A673 (cell line): ENCODE data around the gene MAPK8IP3. TPM values are rescaled to one million over a fixed set of nuclear protein-coding genes. Genes with fewer than 3 reads are reported as not detected.
A peak's percentile ranks its signal among the peaks of the same experiment; 100 is the strongest.

Source experiments
- BruUV-seq: library from RNA; stranded (reverse); fragments of 400-500 nt; replicated peaks from 2 replicates; lab custom pipeline; 2021; lab: Mats Ljungman, UMichigan
- CTCF ChIA-PET: fragments of 300-600 bp; sonication (Branson Sonifier 250); formaldehyde crosslinking; loops from one replicate; lab custom pipeline; 2022; ENCODE audit warnings: antibody characterized with exemption; lab: Charles Lee
- POLR2A ChIA-PET: fragments of 300-600 bp; sonication (Branson Sonifier 250); formaldehyde crosslinking; loops from one replicate; lab custom pipeline; 2022; ENCODE audit warnings: antibody characterized with exemption; ENCODE audit not compliant: low non-redundant PET; lab: Charles Lee
- DNase-seq: peaks from one replicate; pipeline ENCODE4 v3.0.0-alpha.2; 2015; ENCODE audit warnings: low spot score
- H3K27ac ChIP-seq: fragments of 200-600 bp; sonication (generic); 2 replicates; pipeline ENCODE4 v1.5.1; 2016; ENCODE audit warnings: mixed run types, low read depth, mild to moderate bottlenecking, mixed read lengths, antibody characterized with exemption, low read length; ENCODE audit not compliant: poor library complexity, severe bottlenecking
- H3K27me3 ChIP-seq: fragments of 200-600 bp; sonication (generic); replicated peaks from 2 replicates; pipeline ENCODE4 v1.6.1; 2017; ENCODE audit warnings: mixed run types, low read depth, mild to moderate bottlenecking, mixed read lengths, antibody characterized with exemption, low read length; ENCODE audit not compliant: insufficient read depth, poor library complexity
- H3K36me3 ChIP-seq: fragments of 200-600 bp; sonication (generic); 2 replicates; pipeline ENCODE4 v1.6.1; 2016; ENCODE audit warnings: mixed run types, mild to moderate bottlenecking, mixed read lengths, antibody characterized with exemption, low read length; ENCODE audit not compliant: insufficient read depth, poor library complexity, severe bottlenecking
- H3K4me1 ChIP-seq: fragments of 200-600 bp; sonication (generic); 2 replicates; pipeline ENCODE4 v1.6.1; 2017; ENCODE audit warnings: mixed run types, mild to moderate bottlenecking, mixed read lengths, antibody characterized with exemption, low read length; ENCODE audit not compliant: insufficient read depth, poor library complexity, severe bottlenecking
- H3K4me3 ChIP-seq: fragments of 200-600 bp; sonication (generic); 2 replicates; pipeline ENCODE4 v1.5.1; 2016; ENCODE audit warnings: low read depth, mixed run types, mild to moderate bottlenecking, mixed read lengths, low read length; ENCODE audit not compliant: poor library complexity, severe bottlenecking
- H3K9me3 ChIP-seq: fragments of 200-600 bp; sonication (generic); 2 replicates; pipeline ENCODE4 v1.6.1; 2016; ENCODE audit warnings: mixed run types, low read depth, mild to moderate bottlenecking, mixed read lengths, antibody characterized with exemption, low read length; ENCODE audit not compliant: poor library complexity, severe bottlenecking
- CTCF ChIP-seq: fragments of 300-800, 200-600 bp; sonication (generic); conservative IDR thresholded peaks from 2 replicates; pipeline ENCODE4 v1.5.1; 2017; ENCODE audit warnings: low read depth, mild to moderate bottlenecking, antibody characterized with exemption, low read length, moderate library complexity, mixed read lengths
- EZH2 ChIP-seq: fragments of 200-600 bp; sonication (generic); IDR thresholded peaks from 2 replicates; pipeline ENCODE4 v1.6.1; 2017; ENCODE audit warnings: borderline replicate concordance, low read depth, mild to moderate bottlenecking, mixed read lengths, antibody characterized with exemption, low read length; ENCODE audit not compliant: poor library complexity, severe bottlenecking
- intact Hi-C: fragments of 100-400 bp; cut with micrococcal nuclease; formaldehyde crosslinking; loops from one replicate; pipeline ENCODE4 v1.10.0; 2022; ENCODE audit not compliant: unreplicated experiment
- total RNA-seq: library from RNA; stranded (reverse); gene quantifications from 2 replicates; pipeline ENCODE4 v1.2.3, GENCODE V29; 2021

MAPK8IP3 gene
- total RNA-seq, 1 experiment from 2014 or later = 69.2 TPM

- no peaks in the 10 kb centered on the region for H3K27me3 ChIP-seq
- intact Hi-C loops = loop anchor here (10.0 kb wide), 1 partner anchor 52 kb away; the partner anchor contains the start of genes FAHD1 and HAGH
- H3K27ac ChIP-seq = peak within 1 kb of the TSS; percentile 98
- peaks cover 19% of the 10 kb centered on the region for H3K36me3 ChIP-seq
- ChIA-PET CTCF (interaction anchor here (0.7 to 1.4 kb wide), 3 partner anchors 9 to 67 kb away, joined by 3 to 5 read pairs (median 3); partner anchors contain the start of genes MAPK8IP3, NUBP2 and SPSB3), POLR2A (no interaction called here)
- peaks cover 4% of the 10 kb centered on the region for H3K4me1 ChIP-seq
- no peaks in the 10 kb centered on the region for H3K9me3 ChIP-seq
- no TSS peak for BruUV-seq
- peak; percentile 92 for DNase-seq
- H3K4me3 ChIP-seq = peak within 1 kb of the TSS; percentile 63
- TF ChIP-seq EZH2 = no peak
- peak; percentile 64 for TF ChIP-seq CTCF
These were observed 67.1 kb downstream of the MAPK8IP3 start, which contains the start of gene MRPS34 for GRCh38 chr16:1772908-1773702. Gene MRPS34 (minus strand): TSS chr16:1773134. CDS start chr16:1773119, 15 bp downstream.

GRCh38 chr16:1773703-1774447 is 67.9 kb downstream of the MAPK8IP3 start:
- peak overlapping the region; percentile 63 for H3K4me3 ChIP-seq
- intact Hi-C loops = loop anchor here (10.0 kb wide), 1 partner anchor 51 kb away; the partner anchor contains the start of genes FAHD1 and HAGH

More at GRCh38 chr16:1773703-1774447, 67.9 kb downstream of the MAPK8IP3 start:
- POLR2A ChIA-PET = no interaction called here
- 0 out of 2 replicates have a peak, but pooled peaks have one; percentile 5 for TF ChIP-seq CTCF
- TF ChIP-seq EZH2 = no peak
- Histone ChIP-seq H3K36me3 (peaks cover 18% of the 10 kb centered on the region), H3K9me3 (no peaks in the 10 kb centered on the region), H3K27ac (peak overlapping the region; percentile 98), H3K4me1 (peaks cover 4% of the 10 kb centered on the region), H3K27me3 (no peaks in the 10 kb centered on the region)
- BruUV-seq = no TSS peak
- CTCF ChIA-PET = interaction anchor here (1.4 kb wide), 1 partner anchor 68 kb away, joined by 3 read pairs; the partner anchor contains the start of gene MAPK8IP3
- DNase-seq = no peak
